B cell (primary cell): ENCODE data around the gene MAP3K21. TPM values are rescaled to one million over a fixed set of nuclear protein-coding genes. Genes with fewer than 3 reads are reported as not detected.

Experiments used
- ATAC-seq: fragments of 200-7000 bp; cut with Tn5 transposase; one replicate; pipeline ENCODE4 v1.10.0; 2021; ENCODE audit warnings: low read depth, mild to moderate bottlenecking, moderate number of reproducible peaks, moderate library complexity
- CTCF ChIA-PET: fragments of 350-600 bp; sonication (Branson Sonifier 250); formaldehyde crosslinking; loops from one replicate; lab custom pipeline; 2021; ENCODE audit warnings: antibody characterized with exemption, inconsistent platforms; lab: Charles Lee
- POLR2A ChIA-PET: fragments of 350-600 bp; sonication (Branson Sonifier 250); formaldehyde crosslinking; loops from one replicate; lab custom pipeline; 2021; ENCODE audit warnings: antibody characterized with exemption; lab: Charles Lee
- DNase-seq: peaks from one replicate; pipeline ENCODE4 v3.0.0; 2013
- H2AFZ ChIP-seq: 2 replicates; pipeline ENCODE4 v1.6.1; 2012; ENCODE audit warnings: mild to moderate bottlenecking, low read depth, low read length; ENCODE audit not compliant: insufficient read depth, poor library complexity, severe bottlenecking
- H3K27ac ChIP-seq, 2 donors: 1 replicate in 1 of 2; 2 replicates in 1 of 2; pipeline ENCODE4 v1.5.1; 2012 to 2013; ENCODE audit warnings: low read length in 2 of 2, mild to moderate bottlenecking in 2 of 2, moderate library complexity in 1 of 2
- H3K27me3 ChIP-seq, 4 experiments: fragments of 200-600 bp in 1 of 4; sonication (generic) in 1 of 4; replicated peaks in 1 of 4; 1 replicate in 2 of 4; 2 replicates in 2 of 4; pipeline versions ENCODE4 v1.6.1 to v1.7.0; 2013 to 2016; ENCODE audit warnings: low read length in 3 of 4, mild to moderate bottlenecking in 2 of 4, mixed read lengths in 1 of 4, moderate library complexity in 1 of 4; ENCODE audit not compliant: insufficient read depth in 4 of 4, control insufficient read depth in 3 of 4; ENCODE audit errors: control extremely low read depth in 1 of 4
- H3K36me3 ChIP-seq, 2 experiments: replicated peaks in 1 of 2; 1 replicate in 1 of 2; 2 replicates in 1 of 2; pipeline versions ENCODE4 v1.6.1 to v1.7.1; 2013; ENCODE audit warnings: low read length in 1 of 2; ENCODE audit not compliant: insufficient read depth in 2 of 2, control insufficient read depth in 1 of 2; ENCODE audit errors: control extremely low read depth in 1 of 2, extremely low read depth in 1 of 2
- H3K4me1 ChIP-seq, 2 donors: fragments of 200-600 bp in 1 of 2; sonication (generic) in 1 of 2; 1 replicate in 1 of 2; 2 replicates in 1 of 2; pipeline versions ENCODE4 v1.5.1 to v1.6.1; 2013 to 2017; ENCODE audit warnings: low read length in 2 of 2; ENCODE audit not compliant: control insufficient read depth in 2 of 2, insufficient read depth in 2 of 2
- H3K4me2 ChIP-seq: replicated peaks from 2 replicates; pipeline ENCODE3; 2012; ENCODE audit warnings: mild to moderate bottlenecking, low read depth, low read length; ENCODE audit not compliant: poor library complexity, severe bottlenecking
- H3K4me3 ChIP-seq, 5 experiments: fragments of 200-600 bp in 1 of 5; sonication (generic) in 1 of 5; 1 replicate in 3 of 5; 2 replicates in 2 of 5; pipeline versions ENCODE4 v1.5.1 to v1.7.0; 2011 to 2016; ENCODE audit warnings: low read length in 4 of 5, mild to moderate bottlenecking in 4 of 5, low read depth in 2 of 5, control low read depth in 1 of 5, moderate library complexity in 1 of 5; ENCODE audit not compliant: insufficient read depth in 1 of 5; ENCODE audit errors: control extremely low read depth in 1 of 5, extremely low read depth in 1 of 5
- H3K79me2 ChIP-seq: fragments of 200-600 bp; sonication (generic); one replicate; pipeline ENCODE4 v1.6.0; 2016; ENCODE audit warnings: low read length; ENCODE audit not compliant: control insufficient read depth, insufficient read depth
- H3K9ac ChIP-seq: fragments of 200-600 bp; sonication (generic); 2 replicates; pipeline ENCODE4 v1.6.1; 2017; ENCODE audit warnings: mild to moderate bottlenecking, low read length, moderate library complexity
- H3K9me3 ChIP-seq, 3 donors: one replicate each; pipeline versions ENCODE4 v1.6.1 to v1.7.1; 2013; ENCODE audit warnings: low read length in 2 of 3; ENCODE audit not compliant: control insufficient read depth in 2 of 3, insufficient read depth in 1 of 3; ENCODE audit errors: control extremely low read depth in 1 of 3
- H4K20me1 ChIP-seq: 2 replicates; pipeline ENCODE4 v1.6.0; 2012; ENCODE audit warnings: mild to moderate bottlenecking, low read length; ENCODE audit not compliant: insufficient read depth, control insufficient read depth, poor library complexity, severe bottlenecking
- H3K27ac Mint-ChIP-seq: one replicate; pipeline ENCODE4 v1.8.0; 2021; ENCODE audit warnings: mixed read lengths
- H3K27me3 Mint-ChIP-seq: one replicate; pipeline ENCODE4 v1.8.0; 2021; ENCODE audit warnings: mixed read lengths
- H3K4me1 Mint-ChIP-seq: one replicate; pipeline ENCODE4 v1.8.0; 2021; ENCODE audit warnings: mixed read lengths
- H3K4me3 Mint-ChIP-seq: one replicate; pipeline ENCODE4 v1.8.0; 2021; ENCODE audit warnings: mixed read lengths
- H3K9me3 Mint-ChIP-seq: one replicate; pipeline ENCODE4 v1.8.0; 2022; ENCODE audit warnings: mixed read lengths; ENCODE audit not compliant: insufficient read depth
- CTCF ChIP-seq: fragments of 200-600 bp; IDR thresholded peaks from one replicate; pipeline ENCODE4 v1.8.0; 2022; ENCODE audit warnings: antibody characterized with exemption, mild to moderate bottlenecking
- EZH2 ChIP-seq: IDR thresholded peaks from 2 replicates; pipeline ENCODE4 v1.6.1; 2012; ENCODE audit warnings: borderline replicate concordance, low read depth, mild to moderate bottlenecking, moderate library complexity, low read length; ENCODE audit not compliant: insufficient read depth, poor library complexity, severe bottlenecking
- WGBS: methylation state at CpG from one replicate; pipeline ENCODE4 v1.1.5; 2013; ENCODE audit warnings: missing lambda C conversion rate; ENCODE audit not compliant: insufficient coverage; 5-methylcytosine and 5-hydroxymethylcytosine counted together
- intact Hi-C: fragments of 100-400 bp; cut with micrococcal nuclease; formaldehyde crosslinking; loops from one replicate; pipeline ENCODE4 v1.10.0; 2022
- polyA plus RNA-seq: library from polyadenylated mRNA; depleted of rRNA; stranded (reverse); fragments of >200 nt; gene quantifications from 2 replicates; pipeline ENCODE4 v1.2.3, GENCODE V29; 2012
- total RNA-seq, 2 donors: library from RNA; stranded (reverse); fragments of 120-200 nt in 1 of 2; gene quantifications; 1 replicate in 1 of 2; 2 replicates in 1 of 2; pipeline versions ENCODE4 v1.2.3 to v1.2.4, GENCODE V29; 2013 to 2022

Gene MAP3K21
- total and polyA plus RNA-seq, 2 donors (not counting 1 experiment from before 2014, with no cell fraction given), result 1.5 to 3.7 TPM

GRCh38 chr1:233316473-233316872, 11.1 kb upstream of the MAP3K21 start:
- no peak overlapping the region for H2AFZ ChIP-seq
- CTCF ChIA-PET, result interaction anchor here (1.1 to 3.0 kb wide), 2 partner anchors 9 to 11 kb away, joined by 3 to 9 read pairs; no protein-coding TSS in a partner anchor
- TF ChIP-seq CTCF, result no peak
- TF ChIP-seq EZH2, result no peak
- ATAC-seq (no peak), DNase-seq (no peak)
- no peak overlapping the region for H3K9ac ChIP-seq
- no peak overlapping the region for H3K27ac ChIP-seq
- H3K27me3 ChIP-seq, result peaks cover 0 to 6% (median 0%) of the 10 kb centered on the region in 4 experiments
- H3K4me1 ChIP-seq, result no peaks in the 10 kb centered on the region
- H3K4me3 Mint-ChIP-seq, result no peak overlapping the region
- no peak overlapping the region for H3K4me3 ChIP-seq
- no peaks in the 10 kb centered on the region for H4K20me1 ChIP-seq
- H3K79me2 ChIP-seq, result no peaks in the 10 kb centered on the region
- intact Hi-C loops, result no loop called here
- H3K4me1 Mint-ChIP-seq, result no peaks in the 10 kb centered on the region
- POLR2A ChIA-PET, result no interaction called here
- WGBS, result no CpG with 5 or more reads among the region's 1 CpG
- no peak overlapping the region for H3K27ac Mint-ChIP-seq
- no peaks in the 10 kb centered on the region for H3K9me3 Mint-ChIP-seq
- H3K9me3 ChIP-seq, result no peaks in the 10 kb centered on the region
- no peaks in the 10 kb centered on the region for H3K36me3 ChIP-seq
- peaks cover 21% of the 10 kb centered on the region for H3K27me3 Mint-ChIP-seq
- H3K4me2 ChIP-seq, result no peak overlapping the region

GRCh38 chr1:233319272-233319671, 8.3 kb upstream of the MAP3K21 start:
- TF ChIP-seq EZH2 (no peak), CTCF (no peak)
- Histone ChIP-seq H4K20me1 (no peaks in the 10 kb centered on the region), H3K27ac (no peak overlapping the region), H3K4me3 (no peak overlapping the region), H3K4me1 (no peaks in the 10 kb centered on the region), H3K27me3 (peaks cover 0 to 6% (median 0%) of the 10 kb centered on the region in 4 experiments), H3K9me3 (no peaks in the 10 kb centered on the region), H3K9ac (no peak overlapping the region), H2AFZ (no peak overlapping the region), H3K79me2 (no peaks in the 10 kb centered on the region), H3K4me2 (no peak overlapping the region), H3K36me3 (no peaks in the 10 kb centered on the region)
- ChIA-PET CTCF (no interaction called here), POLR2A (no interaction called here)
- intact Hi-C loops, result no loop called here
- Mint-ChIP-seq H3K4me3 (no peak overlapping the region), H3K27ac (no peak overlapping the region), H3K27me3 (peaks cover 26% of the 10 kb centered on the region), H3K4me1 (no peaks in the 10 kb centered on the region), H3K9me3 (no peaks in the 10 kb centered on the region)
- 75% methylated on average over 3 of the region's 6 CpGs for WGBS
- ATAC-seq (no peak), DNase-seq (no peak)
